ENCODE data around the gene SLIRP. TPM values are rescaled to one million over a fixed set of nuclear protein-coding genes. Genes with fewer than 3 reads are reported as not detected.
"Not testable (repeated sequence)": the region's sequence is repeated elsewhere in the genome, so short reads cannot be mapped to it uniquely, and the experiment has no call there.

The SLIRP gene
- total RNA-seq, 4 donors from 2014 or later = 72.9 to 258 (median 90.9) TPM

GRCh38 chr14:77738559-77739250 is 30.8 kb downstream of the SLIRP start:
- no peak overlapping the region for H3K27ac ChIP-seq
- intact Hi-C loops (cut with DNase I; ENCODE audit: low total_unique reads) = no loop called here
- no peaks in the 10 kb centered on the region for H3K27me3 ChIP-seq
- no peaks in the 10 kb centered on the region for H3K9me3 ChIP-seq
- H3K4me1 ChIP-seq = no peaks in the 10 kb centered on the region
- TF ChIP-seq POLR2A (IDR thresholded peaks at IDR 0.05) = no peak
- TF ChIP-seq, protein P1, sequence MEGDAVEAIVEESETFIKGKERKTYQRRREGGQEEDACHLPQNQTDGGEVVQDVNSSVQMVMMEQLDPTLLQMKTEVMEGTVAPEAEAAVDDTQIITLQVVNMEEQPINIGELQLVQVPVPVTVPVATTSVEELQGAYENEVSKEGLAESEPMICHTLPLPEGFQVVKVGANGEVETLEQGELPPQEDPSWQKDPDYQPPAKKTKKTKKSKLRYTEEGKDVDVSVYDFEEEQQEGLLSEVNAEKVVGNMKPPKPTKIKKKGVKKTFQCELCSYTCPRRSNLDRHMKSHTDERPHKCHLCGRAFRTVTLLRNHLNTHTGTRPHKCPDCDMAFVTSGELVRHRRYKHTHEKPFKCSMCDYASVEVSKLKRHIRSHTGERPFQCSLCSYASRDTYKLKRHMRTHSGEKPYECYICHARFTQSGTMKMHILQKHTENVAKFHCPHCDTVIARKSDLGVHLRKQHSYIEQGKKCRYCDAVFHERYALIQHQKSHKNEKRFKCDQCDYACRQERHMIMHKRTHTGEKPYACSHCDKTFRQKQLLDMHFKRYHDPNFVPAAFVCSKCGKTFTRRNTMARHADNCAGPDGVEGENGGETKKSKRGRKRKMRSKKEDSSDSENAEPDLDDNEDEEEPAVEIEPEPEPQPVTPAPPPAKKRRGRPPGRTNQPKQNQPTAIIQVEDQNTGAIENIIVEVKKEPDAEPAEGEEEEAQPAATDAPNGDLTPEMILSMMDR (IDR thresholded peaks at IDR 0.05) = no peak
- no peak for DNase-seq
- no peaks in the 10 kb centered on the region for H3K36me3 ChIP-seq
- H3K4me3 ChIP-seq = no peak overlapping the region

GRCh38 chr14:77741438-77741837 is 33.5 kb downstream of the SLIRP start:
- Histone ChIP-seq H3K27ac (no peak overlapping the region), H3K27me3 (no peaks in the 10 kb centered on the region), H3K9me3 (no peaks in the 10 kb centered on the region), H3K36me3 (no peaks in the 10 kb centered on the region), H3K4me3 (no peak overlapping the region), H3K4me1 (no peaks in the 10 kb centered on the region)
- intact Hi-C loops (cut with DNase I; ENCODE audit: low total_unique reads) = no loop called here
- TF ChIP-seq, protein P1 (IDR thresholded peaks at IDR 0.05) = no peak
- no peak for TF ChIP-seq POLR2A (IDR thresholded peaks at IDR 0.05)
- no peak for DNase-seq

- Histone ChIP-seq H3K27me3 (no peaks in the 10 kb centered on the region), H3K9me3 (no peaks in the 10 kb centered on the region), H3K27ac (no peak overlapping the region), H3K4me1 (no peaks in the 10 kb centered on the region), H3K4me3 (no peak overlapping the region), H3K36me3 (no peaks in the 10 kb centered on the region)
- intact Hi-C loops (cut with DNase I; ENCODE audit: low total_unique reads) = no loop called here
- no peak for TF ChIP-seq POLR2A (IDR thresholded peaks at IDR 0.05)
- TF ChIP-seq, protein P1 (IDR thresholded peaks at IDR 0.05) = no peak
- no peak for DNase-seq
Observed at GRCh38 chr14:77746064-77746702, 38.3 kb downstream of the SLIRP start.

DNA sequence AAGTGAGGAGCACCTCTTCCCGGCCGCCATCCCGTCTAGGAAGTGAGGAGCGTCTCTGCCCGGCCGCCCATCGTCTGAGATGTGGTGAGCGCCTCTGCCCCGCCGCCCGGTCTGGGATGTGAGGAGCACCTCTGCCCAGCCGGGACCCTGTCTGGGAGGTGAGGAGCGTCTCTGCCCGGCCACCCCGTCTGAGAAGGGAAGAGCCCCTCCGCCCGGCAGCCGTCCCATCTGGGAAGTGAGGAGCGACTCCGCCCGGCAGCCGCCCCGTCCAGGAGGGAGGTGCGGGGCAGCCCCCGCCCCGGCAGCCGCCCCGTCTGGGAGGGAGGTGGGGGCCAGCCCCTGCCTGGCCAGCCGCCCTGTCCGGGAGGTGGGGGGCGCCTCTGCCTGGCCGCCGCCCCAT is 39.5 kb downstream of the SLIRP start:
- H3K27me3 ChIP-seq; H3K4me1 ChIP-seq; H3K4me3 ChIP-seq; H3K36me3 ChIP-seq; intact Hi-C loops (cut with DNase I; ENCODE audit: low total_unique reads); H3K9me3 ChIP-seq; DNase-seq; H3K27ac ChIP-seq: not testable (repeated sequence)

GRCh38 chr14:77752266-77752665 is 44.4 kb downstream of the SLIRP start:
- TF ChIP-seq, protein P1 (IDR thresholded peaks at IDR 0.05) = no peak
- no peak for TF ChIP-seq POLR2A (IDR thresholded peaks at IDR 0.05)
- Histone ChIP-seq H3K27ac (no peak overlapping the region), H3K4me1 (no peaks in the 10 kb centered on the region), H3K27me3 (no peaks in the 10 kb centered on the region), H3K36me3 (no peaks in the 10 kb centered on the region), H3K4me3 (no peak overlapping the region), H3K9me3 (no peaks in the 10 kb centered on the region)
- no peak for DNase-seq
- intact Hi-C loops (cut with DNase I; ENCODE audit: low total_unique reads) = no loop called here

All from uterus (tissue), 4 donors.